OCI-LY7 (cell line): ENCODE measurements around the gene CCDC185. TPM values are rescaled to one million over a fixed set of nuclear protein-coding genes. Genes with fewer than 3 reads are reported as not detected.

Source experiments
- BruUV-seq: library from RNA; stranded (reverse); fragments of 400-500 nt; replicated peaks from 2 replicates; lab custom pipeline; 2021; lab: Mats Ljungman, UMichigan
- CTCF ChIA-PET: fragments of 300-600 bp; sonication (Branson Sonifier 250); formaldehyde crosslinking; loops from one replicate; lab custom pipeline; 2022; ENCODE audit warnings: antibody characterized with exemption; ENCODE audit not compliant: unreplicated experiment; lab: Charles Lee
- POLR2A ChIA-PET: fragments of 300-600 bp; sonication (Branson Sonifier 250); formaldehyde crosslinking; loops from one replicate; lab custom pipeline; 2022; ENCODE audit warnings: antibody characterized with exemption; lab: Charles Lee
- DNase-seq: peaks from one replicate; pipeline ENCODE4 v3.0.0-alpha.2; 2015; ENCODE audit warnings: low spot score
- H2AFZ ChIP-seq: fragments of 200-600 bp; sonication (generic), shearing (Covaris generic); 2 replicates; pipeline ENCODE4 v1.6.1; 2014; ENCODE audit warnings: mild to moderate bottlenecking, antibody characterized with exemption, low read length, moderate library complexity
- H3K27ac ChIP-seq: fragments of 200-600 bp; sonication (generic); 2 replicates; pipeline ENCODE4 v1.5.1; 2014; ENCODE audit warnings: mixed run types, low read depth, mild to moderate bottlenecking, moderate library complexity, low read length, inconsistent platforms; ENCODE audit not compliant: poor library complexity, severe bottlenecking
- H3K36me3 ChIP-seq: fragments of 200-600 bp; sonication (generic); 2 replicates; pipeline ENCODE4 v1.6.1; 2014; ENCODE audit warnings: mild to moderate bottlenecking, antibody characterized with exemption, low read length, moderate library complexity, mixed read lengths; ENCODE audit not compliant: insufficient read depth
- H3K4me1 ChIP-seq: fragments of 200-600 bp; sonication (generic); 2 replicates; pipeline ENCODE4 v1.5.1; 2014; ENCODE audit warnings: mild to moderate bottlenecking, low read length; ENCODE audit not compliant: insufficient read depth, poor library complexity, severe bottlenecking
- H3K4me2 ChIP-seq: fragments of 200-600 bp; sonication (generic); 2 replicates; pipeline ENCODE4 v1.6.1; 2014; ENCODE audit warnings: mild to moderate bottlenecking, low read length
- H3K4me3 ChIP-seq: fragments of 200-600 bp; sonication (generic); 2 replicates; pipeline ENCODE4 v1.5.1; 2014; ENCODE audit warnings: mild to moderate bottlenecking, low read depth, low read length; ENCODE audit not compliant: poor library complexity, severe bottlenecking
- H3K79me2 ChIP-seq: fragments of 200-600 bp; sonication (generic); 2 replicates; pipeline ENCODE4 v1.6.1; 2016; ENCODE audit warnings: low read depth, mild to moderate bottlenecking, low read length, moderate library complexity, mixed read lengths; ENCODE audit not compliant: insufficient read depth
- H3K9me2 ChIP-seq: fragments of 200-600 bp; sonication (generic); 2 replicates; pipeline ENCODE4 v1.6.1; 2016; ENCODE audit warnings: mild to moderate bottlenecking, low read length, mixed read lengths; ENCODE audit not compliant: insufficient read depth
- H3K9me3 ChIP-seq: fragments of 200-600 bp; sonication (generic); 2 replicates; pipeline ENCODE4 v1.6.1; 2014; ENCODE audit warnings: mild to moderate bottlenecking, mixed run types, low read length, mixed read lengths
- H4K20me1 ChIP-seq: fragments of 200-600 bp; sonication (generic); 2 replicates; pipeline ENCODE4 v1.6.1; 2014; ENCODE audit warnings: mild to moderate bottlenecking, antibody characterized with exemption, low read length, moderate library complexity, mixed read lengths; ENCODE audit not compliant: insufficient read depth
- CTCF ChIP-seq: fragments of 200-600 bp; sonication (generic); conservative IDR thresholded peaks from 2 replicates; pipeline ENCODE4 v1.5.1; 2014; ENCODE audit warnings: mild to moderate bottlenecking, antibody characterized with exemption, low read length, moderate library complexity, mixed read lengths
- EZH2phosphoT487 ChIP-seq: fragments of 200-600 bp; sonication (generic); IDR thresholded peaks from 2 replicates; pipeline ENCODE4 v1.6.1; 2018; ENCODE audit warnings: low read depth, borderline replicate concordance, mild to moderate bottlenecking, mixed run types, antibody characterized with exemption, low read length, moderate library complexity, mixed read lengths
- intact Hi-C: fragments of 100-400 bp; cut with micrococcal nuclease; formaldehyde crosslinking; loops from one replicate; pipeline ENCODE4 v1.10.0; 2022; ENCODE audit not compliant: unreplicated experiment
- total RNA-seq, 2 experiments: library from RNA; depleted of rRNA in 1 of 2; stranded (reverse); fragments of >200 nt in 1 of 2; shearing (Covaris generic) in 1 of 2; gene quantifications; 2 replicates each; pipeline ENCODE4 v1.2.3, GENCODE V29; 2014 to 2022

Gene CCDC185
- total RNA-seq, 2 experiments from 2014 or later: not detected

DNA sequence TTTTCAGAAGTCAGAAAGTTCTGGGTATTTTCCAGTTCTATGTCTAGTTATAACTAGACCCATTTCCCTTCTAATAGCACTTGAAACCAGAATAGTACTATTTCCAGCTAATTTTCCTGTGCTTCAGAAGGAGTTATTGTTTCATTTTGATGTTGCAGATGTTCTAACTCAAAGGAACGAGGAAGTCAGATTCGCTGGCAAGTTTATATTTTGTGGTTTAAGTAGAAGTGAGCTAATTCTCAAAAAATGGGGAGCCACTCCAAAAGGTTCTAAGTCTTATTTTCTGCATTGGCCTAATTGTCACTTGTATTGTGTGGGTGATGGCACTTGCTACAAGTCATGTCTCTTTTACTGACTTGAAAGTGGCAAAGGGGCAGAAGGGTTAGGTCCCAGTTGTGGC, 18.1 kb downstream of the CCDC185 start:
- no peak overlapping the region for H2AFZ ChIP-seq
- H3K36me3 ChIP-seq: no peaks in the 10 kb centered on the region
- no peaks in the 10 kb centered on the region for H3K9me2 ChIP-seq
- H3K27ac ChIP-seq: no peak overlapping the region
- H3K9me3 ChIP-seq: no peaks in the 10 kb centered on the region
- intact Hi-C loops: no loop called here
- ChIA-PET POLR2A (no interaction called here), CTCF (no interaction called here)
- no peak for TF ChIP-seq CTCF
- no peak for TF ChIP-seq EZH2phosphoT487
- H3K4me1 ChIP-seq: no peaks in the 10 kb centered on the region
- H3K4me3 ChIP-seq: no peak overlapping the region
- BruUV-seq: no TSS peak
- no peaks in the 10 kb centered on the region for H4K20me1 ChIP-seq
- no peaks in the 10 kb centered on the region for H3K79me2 ChIP-seq
- H3K4me2 ChIP-seq: no peak overlapping the region
- no peak for DNase-seq

GRCh38 chr1:223411710-223412109, 18.5 kb downstream of the CCDC185 start:
- Histone ChIP-seq H3K27ac (no peak overlapping the region), H3K4me3 (no peak overlapping the region), H3K9me2 (no peaks in the 10 kb centered on the region), H3K79me2 (no peaks in the 10 kb centered on the region), H4K20me1 (no peaks in the 10 kb centered on the region), H3K4me1 (no peaks in the 10 kb centered on the region), H2AFZ (no peak overlapping the region), H3K9me3 (no peaks in the 10 kb centered on the region), H3K4me2 (no peak overlapping the region), H3K36me3 (no peaks in the 10 kb centered on the region)
- POLR2A ChIA-PET: no interaction called here
- no peak for DNase-seq
- BruUV-seq: no TSS peak
- CTCF ChIA-PET: no interaction called here
- TF ChIP-seq EZH2phosphoT487 (no peak), CTCF (no peak)
- intact Hi-C loops: no loop called here

- CTCF ChIA-PET: no interaction called here
- Histone ChIP-seq H3K4me1 (no peaks in the 10 kb centered on the region), H3K4me3 (no peak overlapping the region), H3K36me3 (no peaks in the 10 kb centered on the region), H3K9me3 (no peaks in the 10 kb centered on the region), H3K27ac (no peak overlapping the region), H2AFZ (no peak overlapping the region), H3K9me2 (no peaks in the 10 kb centered on the region), H4K20me1 (no peaks in the 10 kb centered on the region), H3K4me2 (no peak overlapping the region), H3K79me2 (no peaks in the 10 kb centered on the region)
- no peak for DNase-seq
- TF ChIP-seq CTCF: no peak
- no TSS peak for BruUV-seq
- POLR2A ChIA-PET: no interaction called here
- intact Hi-C loops: no loop called here
These were observed 20.0 kb downstream of the CCDC185 start for GRCh38 chr1:223413216-223413615.
